Stimulated activated CD8-positive, alpha-beta memory T cell treated with anti-CD3 and anti-CD28 coated beads, Interleukin-4, amount 100 ng/mL, for 1 hour (primary cell): Measurements from ENCODE around the gene RGS10.

Experiments used
- DNase-seq, 2 donors: peaks; one replicate each; pipeline ENCODE4 v3.0.0-alpha.2; 2020; ENCODE audit warnings: low read depth in 2 of 2, low spot score in 1 of 2

Gene RGS10

GRCh38 chr10:119499677-119500002 is 42.9 kb downstream of the RGS10 start:
- DNase-seq = no peak

GRCh38 chr10:119498889-119499676 is 43.4 kb downstream of the RGS10 start:
- no peak for DNase-seq

GRCh38 chr10:119497243-119497642 is 45.3 kb downstream of the RGS10 start:
- DNase-seq = no peak

- no peak for DNase-seq
Measured at GRCh38 chr10:119496273-119496672, 46.2 kb downstream of the RGS10 start.

GRCh38 chr10:119495545-119495944 is 47.0 kb downstream of the RGS10 start:
- DNase-seq = no peak

- no peak for DNase-seq
Measured at GRCh38 chr10:119495021-119495505, 47.5 kb downstream of the RGS10 start.

- DNase-seq = no peak
Measured at GRCh38 chr10:119494236-119495020, 48.1 kb downstream of the RGS10 start.

GRCh38 chr10:119493155-119493554 is 49.4 kb downstream of the RGS10 start:
- DNase-seq = no peak

- DNase-seq = no peak
Measured at GRCh38 chr10:119491966-119492757, 50.4 kb downstream of the RGS10 start.

- DNase-seq = no peak
Measured at GRCh38 chr10:119489991-119490326, 52.6 kb downstream of the RGS10 start.

- DNase-seq = no peak
Measured at GRCh38 chr10:119488675-119489074, 53.8 kb downstream of the RGS10 start.

- no peak for DNase-seq
Measured at GRCh38 chr10:119483839-119484238, 58.7 kb downstream of the RGS10 start.

- no peak for DNase-seq
Measured at GRCh38 chr10:119483001-119483400, 59.5 kb downstream of the RGS10 start.

GRCh38 chr10:119481781-119482426 is 60.6 kb downstream of the RGS10 start:
- no peak for DNase-seq

GRCh38 chr10:119480667-119481066 is 61.9 kb downstream of the RGS10 start:
- DNase-seq = no peak

- no peak for DNase-seq
Measured at GRCh38 chr10:119479532-119479931, 63.0 kb downstream of the RGS10 start.

GRCh38 chr10:119478811-119479341 is 63.6 kb downstream of the RGS10 start:
- DNase-seq = no peak

- no peak for DNase-seq
Measured at GRCh38 chr10:119478111-119478802, 64.3 kb downstream of the RGS10 start.

- DNase-seq = no peak
Measured at GRCh38 chr10:119477444-119477843, 65.1 kb downstream of the RGS10 start.

- DNase-seq = no peak
Measured at GRCh38 chr10:119474606-119475005, 67.9 kb downstream of the RGS10 start.
